ENCODE measurements around the gene HTR3E.

HTR3E gene, protein sequence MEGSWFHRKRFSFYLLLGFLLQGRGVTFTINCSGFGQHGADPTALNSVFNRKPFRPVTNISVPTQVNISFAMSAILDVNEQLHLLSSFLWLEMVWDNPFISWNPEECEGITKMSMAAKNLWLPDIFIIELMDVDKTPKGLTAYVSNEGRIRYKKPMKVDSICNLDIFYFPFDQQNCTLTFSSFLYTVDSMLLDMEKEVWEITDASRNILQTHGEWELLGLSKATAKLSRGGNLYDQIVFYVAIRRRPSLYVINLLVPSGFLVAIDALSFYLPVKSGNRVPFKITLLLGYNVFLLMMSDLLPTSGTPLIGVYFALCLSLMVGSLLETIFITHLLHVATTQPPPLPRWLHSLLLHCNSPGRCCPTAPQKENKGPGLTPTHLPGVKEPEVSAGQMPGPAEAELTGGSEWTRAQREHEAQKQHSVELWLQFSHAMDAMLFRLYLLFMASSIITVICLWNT

GRCh38 chr3:184096811-184097383 lies at the start of gene HTR3E:
Gene HTR3E, plus strand, starts transcription at chr3:184097064. Its CDS starts 466 bp downstream, at chr3:184097530.
- DNase-seq (ENCODE audit: extremely low read depth, low read depth), result no peak
- TF ChIP-seq, protein P1, sequence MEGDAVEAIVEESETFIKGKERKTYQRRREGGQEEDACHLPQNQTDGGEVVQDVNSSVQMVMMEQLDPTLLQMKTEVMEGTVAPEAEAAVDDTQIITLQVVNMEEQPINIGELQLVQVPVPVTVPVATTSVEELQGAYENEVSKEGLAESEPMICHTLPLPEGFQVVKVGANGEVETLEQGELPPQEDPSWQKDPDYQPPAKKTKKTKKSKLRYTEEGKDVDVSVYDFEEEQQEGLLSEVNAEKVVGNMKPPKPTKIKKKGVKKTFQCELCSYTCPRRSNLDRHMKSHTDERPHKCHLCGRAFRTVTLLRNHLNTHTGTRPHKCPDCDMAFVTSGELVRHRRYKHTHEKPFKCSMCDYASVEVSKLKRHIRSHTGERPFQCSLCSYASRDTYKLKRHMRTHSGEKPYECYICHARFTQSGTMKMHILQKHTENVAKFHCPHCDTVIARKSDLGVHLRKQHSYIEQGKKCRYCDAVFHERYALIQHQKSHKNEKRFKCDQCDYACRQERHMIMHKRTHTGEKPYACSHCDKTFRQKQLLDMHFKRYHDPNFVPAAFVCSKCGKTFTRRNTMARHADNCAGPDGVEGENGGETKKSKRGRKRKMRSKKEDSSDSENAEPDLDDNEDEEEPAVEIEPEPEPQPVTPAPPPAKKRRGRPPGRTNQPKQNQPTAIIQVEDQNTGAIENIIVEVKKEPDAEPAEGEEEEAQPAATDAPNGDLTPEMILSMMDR (IDR thresholded peaks at IDR 0.05; ENCODE audit: low read depth, low read length, missing control alignments), result no peak
- H3K4me3 ChIP-seq (replicated peaks; ENCODE audit: low read depth, low read length), result no peak within 1 kb of the TSS

DNA sequence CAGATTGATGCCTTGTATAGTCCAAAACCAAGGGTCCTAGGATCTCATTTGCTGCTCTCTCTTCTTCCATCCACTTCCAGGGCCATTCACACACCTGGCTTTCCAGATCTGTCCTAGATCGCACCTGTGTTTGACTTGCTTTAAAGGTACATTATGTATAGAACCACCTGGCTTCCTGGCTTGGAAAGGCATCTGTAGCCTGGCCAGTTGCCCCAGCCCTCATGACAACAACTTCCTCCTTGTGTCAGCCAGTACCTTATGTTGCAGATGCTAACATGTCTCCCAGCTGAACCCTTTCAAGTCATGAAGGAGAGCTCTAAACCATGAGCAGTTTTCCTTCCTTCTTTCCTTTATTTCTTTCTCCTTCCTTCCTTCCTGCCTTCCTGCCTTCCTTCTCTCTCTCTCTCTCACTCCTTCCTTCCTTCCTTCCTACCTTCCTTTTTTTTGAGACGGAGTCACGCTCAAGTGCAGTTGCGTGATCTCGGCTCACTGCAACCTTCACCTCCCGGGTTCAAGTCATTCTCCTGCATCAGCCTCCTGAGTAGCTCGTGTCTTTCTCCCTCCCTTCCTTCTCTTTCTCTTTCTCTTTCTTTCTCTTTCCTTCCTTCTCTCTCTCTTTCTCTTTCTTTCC lies 46.5 kb upstream of the HTR3E start:
- TF ChIP-seq, protein P1 (IDR thresholded peaks at IDR 0.05; ENCODE audit: low read depth, low read length, missing control alignments), result no peak
- no peak for DNase-seq (ENCODE audit: extremely low read depth, low read depth)
- H3K4me3 ChIP-seq (replicated peaks; ENCODE audit: low read depth, low read length), result no peak overlapping the region

- no peak within 1 kb of the TSS for H3K4me3 ChIP-seq (replicated peaks; ENCODE audit: low read depth, low read length)
- no peak for DNase-seq (ENCODE audit: extremely low read depth, low read depth)
- TF ChIP-seq, protein P1 (IDR thresholded peaks at IDR 0.05; ENCODE audit: low read depth, low read length, missing control alignments), result no peak
Measured at GRCh38 chr3:184052767-184053166, 44.1 kb upstream of the HTR3E start, which contains the start of gene HTR3C. Gene HTR3C, plus strand, starts transcription at chr3:184053047. Its CDS starts 34 bp downstream, at chr3:184053081.

GRCh38 chr3:184058029-184058428 lies 38.8 kb upstream of the HTR3E start:
- TF ChIP-seq, protein P1 (IDR thresholded peaks at IDR 0.05; ENCODE audit: low read depth, low read length, missing control alignments), result no peak
- no peak overlapping the region for H3K4me3 ChIP-seq (replicated peaks; ENCODE audit: low read depth, low read length)
- DNase-seq (ENCODE audit: extremely low read depth, low read depth), result no peak

- DNase-seq (ENCODE audit: extremely low read depth, low read depth), result no peak
- no peak overlapping the region for H3K4me3 ChIP-seq (replicated peaks; ENCODE audit: low read depth, low read length)
- TF ChIP-seq, protein P1 (IDR thresholded peaks at IDR 0.05; ENCODE audit: low read depth, low read length, missing control alignments), result no peak
Measured at GRCh38 chr3:184059424-184059823, 37.4 kb upstream of the HTR3E start.

DNA sequence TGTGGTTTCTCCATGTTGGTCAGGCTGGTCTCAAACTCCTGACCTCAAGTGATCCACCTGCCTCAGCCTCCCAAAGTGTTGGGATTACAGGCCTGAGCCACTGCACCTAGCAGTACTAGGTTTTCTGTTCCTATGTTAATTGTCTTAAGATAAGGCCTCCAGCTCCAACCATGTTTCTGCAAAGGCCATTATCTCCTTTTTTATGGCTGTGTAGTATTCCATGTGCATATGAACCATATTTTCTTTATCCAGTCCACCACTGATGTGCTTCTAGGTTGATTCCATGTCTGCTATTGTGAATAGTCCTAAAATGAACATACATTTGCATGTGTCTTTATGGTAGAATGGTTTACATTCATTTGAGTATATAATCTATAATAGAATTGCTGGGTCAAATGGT lies 34.2 kb upstream of the HTR3E start:
- TF ChIP-seq, protein P1 (IDR thresholded peaks at IDR 0.05; ENCODE audit: low read depth, low read length, missing control alignments), result no peak
- no peak for DNase-seq (ENCODE audit: extremely low read depth, low read depth)
- no peak overlapping the region for H3K4me3 ChIP-seq (replicated peaks; ENCODE audit: low read depth, low read length)

All from HFF-Myc (cell line).